ENCODE data around the gene UGGT2.

DNA sequence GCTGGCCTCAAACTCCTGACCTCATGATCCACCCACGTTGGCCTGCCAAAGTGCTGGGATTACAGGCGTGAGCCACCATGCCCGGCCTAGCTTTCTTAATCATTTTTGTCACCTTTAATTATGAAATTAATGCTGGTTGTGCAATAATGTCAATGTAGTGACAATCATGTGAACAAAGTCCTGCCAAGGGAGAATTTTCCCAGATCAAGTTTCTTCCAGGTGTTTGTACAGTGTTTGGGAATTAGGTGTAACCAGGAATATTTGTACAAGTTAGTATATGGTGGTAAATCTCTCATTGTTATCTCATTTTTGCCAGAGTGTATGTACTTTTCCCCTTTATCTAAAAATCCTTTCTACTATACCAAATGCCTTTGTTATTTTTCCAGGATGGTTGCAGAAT, 171.1 kb downstream of the UGGT2 start:
- TF ChIP-seq CTCF (IDR thresholded peaks at IDR 0.05) (no peak), POLR2A (IDR thresholded peaks at IDR 0.05) (no peak)

All from esophagus squamous epithelium (tissue), 4 donors.